MCF 10A (cell line): Measurements from ENCODE around the gene RPAP2. TPM values are rescaled to one million over a fixed set of nuclear protein-coding genes. Genes with fewer than 3 reads are reported as not detected.
A peak's percentile ranks its signal among the peaks of the same experiment; 100 is the strongest.

ENCODE experiments used
- BruUV-seq: library from RNA; stranded (reverse); fragments of 400-500 nt; replicated peaks from 2 replicates; lab custom pipeline; 2021; lab: Mats Ljungman, UMichigan
- CTCF ChIA-PET: fragments of 300-600 bp; sonication (Branson Sonifier 250); formaldehyde crosslinking; extraction: SDS; loops from one replicate; lab custom pipeline; 2021; ENCODE audit warnings: antibody characterized with exemption, inconsistent platforms; lab: Yijun Ruan, JAX
- POLR2A ChIA-PET: fragments of 300-600, 350-650 bp; sonication (Branson Sonifier 250); formaldehyde crosslinking; extraction: SDS; loops from one replicate; lab custom pipeline; 2020; ENCODE audit warnings: antibody characterized with exemption, inconsistent platforms; lab: Yijun Ruan, JAX
- DNase-seq: peaks from one replicate; pipeline ENCODE4 v3.0.0-alpha.2; 2018; ENCODE audit not compliant: unreplicated experiment
- H3K27ac Mint-ChIP-seq: one replicate; pipeline ENCODE4 v1.8.0; 2022; ENCODE audit warnings: mild to moderate bottlenecking, low read depth, mixed read lengths; ENCODE audit not compliant: unreplicated experiment
- H3K27me3 Mint-ChIP-seq: one replicate; pipeline ENCODE4 v1.8.0; 2022; ENCODE audit warnings: mixed read lengths; ENCODE audit not compliant: insufficient read depth, unreplicated experiment
- H3K36me3 Mint-ChIP-seq: one replicate; pipeline ENCODE4 v1.8.0; 2022; ENCODE audit warnings: mild to moderate bottlenecking, moderate library complexity, mixed read lengths; ENCODE audit not compliant: insufficient read depth, unreplicated experiment
- H3K4me1 Mint-ChIP-seq: one replicate; pipeline ENCODE4 v1.8.0; 2022; ENCODE audit warnings: mixed read lengths; ENCODE audit not compliant: insufficient read depth, unreplicated experiment
- H3K4me3 Mint-ChIP-seq: one replicate; pipeline ENCODE4 v1.8.0; 2022; ENCODE audit warnings: mild to moderate bottlenecking, moderate library complexity, mixed read lengths; ENCODE audit not compliant: unreplicated experiment
- H3K9me3 Mint-ChIP-seq: one replicate; pipeline ENCODE4 v1.8.0; 2022; ENCODE audit warnings: mixed read lengths; ENCODE audit not compliant: unreplicated experiment
- CTCF ChIP-seq: fragments of 200-600 bp; IDR thresholded peaks from one replicate; pipeline ENCODE4 v1.8.0; 2022; ENCODE audit warnings: antibody characterized with exemption, mild to moderate bottlenecking; ENCODE audit not compliant: unreplicated experiment
- intact Hi-C: fragments of 100-400 bp; cut with micrococcal nuclease; formaldehyde crosslinking; loops from 2 replicates; pipeline ENCODE4 v1.14.1; 2022
- total RNA-seq: library from RNA; stranded (reverse); gene quantifications from 2 replicates; pipeline ENCODE4 v1.2.3, GENCODE V29; 2022

Gene RPAP2
- total RNA-seq, 1 experiment from 2014 or later: 26.2 TPM

GRCh38 chr1:92410706-92411105 is 111.8 kb downstream of the RPAP2 start:
- H3K4me3 Mint-ChIP-seq: no peak overlapping the region
- no TSS peak for BruUV-seq
- TF ChIP-seq CTCF: no peak
- no peaks in the 10 kb centered on the region for H3K36me3 Mint-ChIP-seq
- H3K4me1 Mint-ChIP-seq: no peaks in the 10 kb centered on the region
- POLR2A ChIA-PET: no interaction called here
- peaks cover 6% of the 10 kb centered on the region for H3K9me3 Mint-ChIP-seq
- CTCF ChIA-PET: no interaction called here
- no peaks in the 10 kb centered on the region for H3K27me3 Mint-ChIP-seq
- DNase-seq: no peak
- intact Hi-C loops: no loop called here
- H3K27ac Mint-ChIP-seq: no peak overlapping the region

- Mint-ChIP-seq H3K4me1 (no peaks in the 10 kb centered on the region), H3K27ac (no peak overlapping the region), H3K4me3 (no peak overlapping the region), H3K9me3 (peaks cover 6% of the 10 kb centered on the region), H3K27me3 (no peaks in the 10 kb centered on the region), H3K36me3 (no peaks in the 10 kb centered on the region)
- intact Hi-C loops: no loop called here
- BruUV-seq: no TSS peak
- DNase-seq: peak; percentile 31
- POLR2A ChIA-PET: no interaction called here
- CTCF ChIA-PET: no interaction called here
- TF ChIP-seq CTCF: no peak
Measured at GRCh38 chr1:92411511-92411910, 112.7 kb downstream of the RPAP2 start.

GRCh38 chr1:92419642-92420041 is 120.8 kb downstream of the RPAP2 start:
- TF ChIP-seq CTCF: no peak
- no TSS peak for BruUV-seq
- CTCF ChIA-PET: interaction anchor here (0.6 to 0.7 kb wide), 2 partner anchors 22 to 421 kb away, joined by 3 to 4 read pairs; no protein-coding TSS in a partner anchor
- DNase-seq: no peak
- H3K4me3 Mint-ChIP-seq: no peak overlapping the region
- no peak overlapping the region for H3K27ac Mint-ChIP-seq
- H3K9me3 Mint-ChIP-seq: no peaks in the 10 kb centered on the region
- H3K4me1 Mint-ChIP-seq: no peaks in the 10 kb centered on the region
- H3K36me3 Mint-ChIP-seq: no peaks in the 10 kb centered on the region
- no peaks in the 10 kb centered on the region for H3K27me3 Mint-ChIP-seq
- intact Hi-C loops: no loop called here
- POLR2A ChIA-PET: interaction anchor here (0.8 kb wide), 1 partner anchor 11 kb away, joined by 3 read pairs; no protein-coding TSS in a partner anchor

GRCh38 chr1:92424381-92424780 is 125.5 kb downstream of the RPAP2 start:
- ChIA-PET CTCF (no interaction called here), POLR2A (no interaction called here)
- no peak for DNase-seq
- TF ChIP-seq CTCF: no peak
- H3K27ac Mint-ChIP-seq: no peak overlapping the region
- no peaks in the 10 kb centered on the region for H3K36me3 Mint-ChIP-seq
- H3K9me3 Mint-ChIP-seq: no peaks in the 10 kb centered on the region
- no TSS peak for BruUV-seq
- H3K27me3 Mint-ChIP-seq: no peaks in the 10 kb centered on the region
- no peak overlapping the region for H3K4me3 Mint-ChIP-seq
- no peaks in the 10 kb centered on the region for H3K4me1 Mint-ChIP-seq
- intact Hi-C loops: no loop called here
